Measurements from ENCODE around the gene SLA2.

GRCh38 chr20:36666181-36666740 lies 20.3 kb upstream of the SLA2 start:
- TF ChIP-seq POLR2A (IDR thresholded peaks at IDR 0.05) (no peak), CTCF (IDR thresholded peaks at IDR 0.05) (no peak)
